HTR-8/SVneo (cell line): ENCODE results near the gene PRPSAP2.
A peak's percentile ranks its signal among the peaks of the same experiment; 100 is the strongest.
"Not testable (repeated sequence)": the region's sequence is repeated elsewhere in the genome, so short reads cannot be mapped to it uniquely, and the experiment has no call there.

Source experiments
- DNase-seq: peaks from one replicate; pipeline ENCODE4 v3.0.0; 2011; ENCODE audit warnings: low spot score, mixed read lengths; ENCODE audit not compliant: insufficient read length
- FAIRE-seq: peaks from 2 replicates; lab custom pipeline; 2011; peaks lifted over from hg19 to GRCh38; lab: Jason Lieb, UNC

The PRPSAP2 gene

GRCh38 chr17:18933102-18934058, 75.4 kb downstream of the PRPSAP2 start:
- FAIRE-seq = no peak
- DNase-seq = no peak

GRCh38 chr17:18937981-18938691, 80.2 kb downstream of the PRPSAP2 start:
- FAIRE-seq (no peak), DNase-seq (no peak)

GRCh38 chr17:18938692-18939023, 80.7 kb downstream of the PRPSAP2 start:
- FAIRE-seq (no peak), DNase-seq (no peak)

GRCh38 chr17:18944646-18945045, 86.7 kb downstream of the PRPSAP2 start:
- FAIRE-seq (peak; percentile 46), DNase-seq (no peak)

- no peak for DNase-seq
- peak; percentile 52 for FAIRE-seq
Observed at GRCh38 chr17:18946536-18946935, 88.6 kb downstream of the PRPSAP2 start.

- FAIRE-seq (no peak), DNase-seq (no peak)
Observed at GRCh38 chr17:18947866-18948265, 89.9 kb downstream of the PRPSAP2 start.

GRCh38 chr17:18948476-18949006, 90.6 kb downstream of the PRPSAP2 start:
- DNase-seq = no peak
- no peak for FAIRE-seq

- peak; percentile 36 for FAIRE-seq
- no peak for DNase-seq
Observed at GRCh38 chr17:18949566-18949965, 91.6 kb downstream of the PRPSAP2 start.

- FAIRE-seq (no peak), DNase-seq (no peak)
Observed at GRCh38 chr17:18950346-18950745, 92.4 kb downstream of the PRPSAP2 start.

GRCh38 chr17:18950944-18951905, 93.3 kb downstream of the PRPSAP2 start:
- FAIRE-seq (peak; percentile 85), DNase-seq (no peak)

- FAIRE-seq (peak; percentile 92), DNase-seq (peak; percentile 61)
Observed at GRCh38 chr17:18951941-18952842, 94.3 kb downstream of the PRPSAP2 start, which contains the start of gene SLC5A10. Gene SLC5A10 (plus strand): TSS chr17:18952165. CDS start chr17:18952206, 41 bp downstream.

- DNase-seq (no peak), FAIRE-seq (no peak)
Observed at GRCh38 chr17:18953231-18953728, 95.3 kb downstream of the PRPSAP2 start.

GRCh38 chr17:18954321-18954720, 96.4 kb downstream of the PRPSAP2 start:
- DNase-seq (no peak), FAIRE-seq (no peak)

- no peak for DNase-seq
- FAIRE-seq = no peak
Observed at GRCh38 chr17:18955009-18955408, 97.1 kb downstream of the PRPSAP2 start.

GRCh38 chr17:18956021-18956420, 98.1 kb downstream of the PRPSAP2 start:
- FAIRE-seq, DNase-seq: not testable (repeated sequence)

- FAIRE-seq (no peak), DNase-seq (no peak)
Observed at GRCh38 chr17:18956581-18956980, 98.7 kb downstream of the PRPSAP2 start.

- DNase-seq (no peak), FAIRE-seq (no peak)
Observed at GRCh38 chr17:18957831-18958230, 99.9 kb downstream of the PRPSAP2 start.

- FAIRE-seq (no peak), DNase-seq (no peak)
Observed at GRCh38 chr17:18958611-18959010, 100.7 kb downstream of the PRPSAP2 start.
